Lower leg skin (tissue), 3 donors: ENCODE measurements around the gene PLPPR1.

Source experiments
- POLR2A ChIP-seq, 2 donors: fragments of 450-650 bp; IDR thresholded peaks; one replicate each; pipeline ENCODE4 v1.6.1; 2016 to 2017; ENCODE audit warnings: antibody characterized with exemption in 2 of 2, mild to moderate bottlenecking in 1 of 2, moderate library complexity in 1 of 2
- TF ChIP-seq, protein P1 (sequence below), 3 donors: fragments of 450-650 bp; IDR thresholded peaks; one replicate each; pipeline ENCODE4 v1.5.1; 2016; ENCODE audit warnings: antibody characterized with exemption in 3 of 3, mild to moderate bottlenecking in 3 of 3, moderate library complexity in 2 of 3

DNA sequence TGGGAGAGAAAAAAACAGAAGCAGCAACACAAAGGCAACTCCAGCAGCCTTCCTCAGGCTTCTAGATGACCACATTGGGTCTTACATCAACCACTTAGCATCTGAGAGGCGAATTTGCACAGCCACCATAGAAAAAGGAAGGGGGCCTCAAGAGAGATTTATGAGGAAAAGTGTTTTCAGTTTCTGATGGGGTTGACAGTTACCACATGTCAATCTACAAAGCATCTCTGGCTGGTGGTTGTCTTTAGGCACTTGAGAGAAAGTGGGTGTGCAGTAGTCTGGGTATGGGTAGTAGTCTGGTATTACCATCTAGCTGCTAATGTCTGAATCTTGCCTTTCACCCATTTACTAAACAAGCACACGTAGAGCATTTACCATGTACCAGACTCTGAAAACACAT, 218.8 kb downstream of the PLPPR1 start:
- TF ChIP-seq, protein P1, sequence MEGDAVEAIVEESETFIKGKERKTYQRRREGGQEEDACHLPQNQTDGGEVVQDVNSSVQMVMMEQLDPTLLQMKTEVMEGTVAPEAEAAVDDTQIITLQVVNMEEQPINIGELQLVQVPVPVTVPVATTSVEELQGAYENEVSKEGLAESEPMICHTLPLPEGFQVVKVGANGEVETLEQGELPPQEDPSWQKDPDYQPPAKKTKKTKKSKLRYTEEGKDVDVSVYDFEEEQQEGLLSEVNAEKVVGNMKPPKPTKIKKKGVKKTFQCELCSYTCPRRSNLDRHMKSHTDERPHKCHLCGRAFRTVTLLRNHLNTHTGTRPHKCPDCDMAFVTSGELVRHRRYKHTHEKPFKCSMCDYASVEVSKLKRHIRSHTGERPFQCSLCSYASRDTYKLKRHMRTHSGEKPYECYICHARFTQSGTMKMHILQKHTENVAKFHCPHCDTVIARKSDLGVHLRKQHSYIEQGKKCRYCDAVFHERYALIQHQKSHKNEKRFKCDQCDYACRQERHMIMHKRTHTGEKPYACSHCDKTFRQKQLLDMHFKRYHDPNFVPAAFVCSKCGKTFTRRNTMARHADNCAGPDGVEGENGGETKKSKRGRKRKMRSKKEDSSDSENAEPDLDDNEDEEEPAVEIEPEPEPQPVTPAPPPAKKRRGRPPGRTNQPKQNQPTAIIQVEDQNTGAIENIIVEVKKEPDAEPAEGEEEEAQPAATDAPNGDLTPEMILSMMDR (IDR thresholded peaks at IDR 0.05), result no peak
- no peak for TF ChIP-seq POLR2A (IDR thresholded peaks at IDR 0.05)
